Measurements from ENCODE around the gene DPP10.

Gene DPP10

DNA sequence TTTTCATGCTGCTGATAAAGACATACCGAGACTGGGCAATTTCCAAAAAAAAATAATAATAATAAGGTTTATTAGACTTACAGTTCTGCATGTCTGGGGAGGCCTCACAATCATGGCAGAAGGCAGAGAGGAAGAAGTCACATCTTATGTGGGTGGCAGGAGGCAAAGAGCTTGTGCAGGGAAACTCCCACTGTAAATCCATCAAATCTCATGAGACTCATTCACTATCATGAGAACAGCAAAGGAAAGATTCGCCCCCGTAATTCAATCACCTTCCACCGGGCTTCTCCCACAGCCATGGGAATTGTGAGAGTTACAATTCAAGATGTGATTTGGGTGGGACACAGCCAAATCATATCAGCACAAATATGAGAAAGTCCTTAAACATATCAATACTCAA is 1314.8 kb downstream of the DPP10 start:
- TF ChIP-seq, protein P1, sequence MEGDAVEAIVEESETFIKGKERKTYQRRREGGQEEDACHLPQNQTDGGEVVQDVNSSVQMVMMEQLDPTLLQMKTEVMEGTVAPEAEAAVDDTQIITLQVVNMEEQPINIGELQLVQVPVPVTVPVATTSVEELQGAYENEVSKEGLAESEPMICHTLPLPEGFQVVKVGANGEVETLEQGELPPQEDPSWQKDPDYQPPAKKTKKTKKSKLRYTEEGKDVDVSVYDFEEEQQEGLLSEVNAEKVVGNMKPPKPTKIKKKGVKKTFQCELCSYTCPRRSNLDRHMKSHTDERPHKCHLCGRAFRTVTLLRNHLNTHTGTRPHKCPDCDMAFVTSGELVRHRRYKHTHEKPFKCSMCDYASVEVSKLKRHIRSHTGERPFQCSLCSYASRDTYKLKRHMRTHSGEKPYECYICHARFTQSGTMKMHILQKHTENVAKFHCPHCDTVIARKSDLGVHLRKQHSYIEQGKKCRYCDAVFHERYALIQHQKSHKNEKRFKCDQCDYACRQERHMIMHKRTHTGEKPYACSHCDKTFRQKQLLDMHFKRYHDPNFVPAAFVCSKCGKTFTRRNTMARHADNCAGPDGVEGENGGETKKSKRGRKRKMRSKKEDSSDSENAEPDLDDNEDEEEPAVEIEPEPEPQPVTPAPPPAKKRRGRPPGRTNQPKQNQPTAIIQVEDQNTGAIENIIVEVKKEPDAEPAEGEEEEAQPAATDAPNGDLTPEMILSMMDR (IDR thresholded peaks at IDR 0.05; ENCODE audit: low read length, missing control alignments), result no peak
- DNase-seq (ENCODE audit: low read depth), result no peak
- H3K4me3 ChIP-seq (replicated peaks; ENCODE audit: low read depth, low read length), result no peak overlapping the region

DNA sequence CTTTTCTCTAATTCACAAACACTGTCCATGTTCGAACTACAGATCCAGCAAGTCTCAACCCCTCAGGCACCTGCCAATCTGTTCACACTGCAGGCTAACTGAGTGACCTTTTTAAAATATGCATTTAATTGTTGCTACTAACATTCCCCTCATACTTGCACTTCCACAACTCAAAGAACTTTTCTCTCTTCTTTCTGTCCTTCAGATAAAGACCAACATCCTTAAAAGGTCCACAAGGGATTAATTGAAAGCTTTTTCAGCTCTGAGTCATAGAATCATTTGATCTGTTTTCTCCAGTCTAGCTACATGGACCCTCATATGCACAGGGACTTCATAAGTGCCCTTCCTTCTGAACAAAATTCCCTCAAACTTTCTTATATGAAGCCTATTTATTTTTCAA is 1321.2 kb downstream of the DPP10 start:
- no peak for DNase-seq (ENCODE audit: low read depth)
- TF ChIP-seq, protein P1 (IDR thresholded peaks at IDR 0.05; ENCODE audit: low read length, missing control alignments), result no peak
- H3K4me3 ChIP-seq (replicated peaks; ENCODE audit: low read depth, low read length), result no peak overlapping the region

DNA sequence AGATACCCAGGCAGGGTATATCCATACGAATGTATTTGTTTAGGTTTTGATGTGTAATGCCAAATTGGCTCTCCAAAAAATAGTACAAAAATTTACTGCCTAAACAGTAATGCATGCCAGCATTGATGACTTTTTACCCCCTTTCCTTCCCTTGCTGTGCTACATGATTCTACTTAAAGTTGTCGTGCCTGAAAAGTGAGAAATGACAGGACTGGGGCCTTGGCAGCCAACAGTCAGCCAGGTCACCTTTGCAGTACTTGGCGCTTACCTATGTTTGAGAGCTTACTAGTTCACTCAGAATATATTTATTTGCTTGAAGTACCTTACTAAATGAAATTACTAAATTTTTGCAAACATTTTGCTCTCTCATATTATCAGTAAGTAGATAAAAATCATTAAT is 1329.1 kb downstream of the DPP10 start:
- no peak for DNase-seq (ENCODE audit: low read depth)
- TF ChIP-seq, protein P1 (IDR thresholded peaks at IDR 0.05; ENCODE audit: low read length, missing control alignments), result no peak
- no peak overlapping the region for H3K4me3 ChIP-seq (replicated peaks; ENCODE audit: low read depth, low read length)

DNA sequence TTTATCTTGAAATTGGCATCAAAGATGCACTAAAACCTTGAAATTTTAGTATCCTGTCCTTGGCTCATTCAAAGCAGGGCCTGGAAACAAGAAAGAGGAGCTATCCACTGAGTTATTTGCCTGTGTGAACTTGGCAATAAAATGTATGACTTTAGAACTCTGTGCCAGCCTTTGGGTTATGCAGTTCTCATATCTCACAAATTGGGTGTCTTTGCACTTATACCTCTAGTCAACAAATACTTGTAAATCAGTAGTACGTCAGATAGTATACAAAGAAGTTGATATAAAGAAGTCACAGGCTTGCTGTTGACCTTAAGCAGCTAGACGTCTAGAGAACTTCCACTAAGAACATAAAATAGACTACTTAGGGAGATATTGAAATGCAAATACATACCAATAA is 1331.9 kb downstream of the DPP10 start:
- DNase-seq (ENCODE audit: low read depth), result no peak
- H3K4me3 ChIP-seq (replicated peaks; ENCODE audit: low read depth, low read length), result no peak overlapping the region
- TF ChIP-seq, protein P1 (IDR thresholded peaks at IDR 0.05; ENCODE audit: low read length, missing control alignments), result no peak

DNA sequence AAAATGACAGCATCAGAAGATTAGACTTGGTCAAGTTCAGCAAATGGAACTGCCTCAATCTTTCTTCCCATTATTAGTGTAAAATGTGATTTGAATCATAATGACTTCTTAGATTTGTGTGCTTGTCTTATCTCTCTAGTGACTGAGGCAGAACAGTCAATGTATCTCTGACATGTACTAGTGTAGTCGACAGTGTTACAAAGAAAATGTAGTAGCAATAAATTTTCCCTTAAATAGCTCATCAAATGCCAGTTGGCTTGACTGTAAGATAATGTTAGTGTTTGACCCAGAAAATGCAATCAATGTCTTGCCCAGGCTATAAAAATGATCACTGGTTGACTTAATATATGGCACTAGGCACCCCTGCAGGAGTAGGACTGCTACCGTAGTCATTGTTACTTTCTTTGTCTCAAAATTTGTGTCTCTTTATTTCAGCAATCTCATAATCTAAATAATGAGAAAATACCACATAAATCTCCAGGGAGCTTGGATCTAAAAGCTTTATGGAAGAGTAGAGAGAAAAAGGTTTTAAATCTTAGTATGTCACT is 1336.7 kb downstream of the DPP10 start:
- TF ChIP-seq, protein P1 (IDR thresholded peaks at IDR 0.05; ENCODE audit: low read length, missing control alignments), result no peak
- H3K4me3 ChIP-seq (replicated peaks; ENCODE audit: low read depth, low read length), result no peak overlapping the region
- DNase-seq (ENCODE audit: low read depth), result no peak

DNA sequence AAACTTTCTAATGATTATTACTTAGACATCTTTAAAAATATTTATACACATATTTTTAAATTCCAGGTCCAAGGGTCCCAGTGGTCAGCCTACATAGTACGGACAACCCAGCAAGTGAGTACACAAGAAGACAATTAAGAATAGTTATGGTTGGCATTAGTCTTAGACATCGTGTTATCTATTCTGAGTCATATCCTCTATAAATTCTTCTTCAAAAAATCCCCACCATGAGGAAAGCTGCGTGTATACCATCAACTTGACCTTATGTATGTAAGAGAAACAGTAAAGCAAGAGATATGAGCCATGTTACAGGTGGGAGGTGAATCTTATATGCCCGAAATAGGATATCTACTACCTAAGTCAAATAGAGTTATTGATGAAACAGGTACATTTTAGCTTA is 1339.8 kb downstream of the DPP10 start:
- TF ChIP-seq, protein P1 (IDR thresholded peaks at IDR 0.05; ENCODE audit: low read length, missing control alignments), result no peak
- no peak for DNase-seq (ENCODE audit: low read depth)
- H3K4me3 ChIP-seq (replicated peaks; ENCODE audit: low read depth, low read length), result no peak overlapping the region

DNA sequence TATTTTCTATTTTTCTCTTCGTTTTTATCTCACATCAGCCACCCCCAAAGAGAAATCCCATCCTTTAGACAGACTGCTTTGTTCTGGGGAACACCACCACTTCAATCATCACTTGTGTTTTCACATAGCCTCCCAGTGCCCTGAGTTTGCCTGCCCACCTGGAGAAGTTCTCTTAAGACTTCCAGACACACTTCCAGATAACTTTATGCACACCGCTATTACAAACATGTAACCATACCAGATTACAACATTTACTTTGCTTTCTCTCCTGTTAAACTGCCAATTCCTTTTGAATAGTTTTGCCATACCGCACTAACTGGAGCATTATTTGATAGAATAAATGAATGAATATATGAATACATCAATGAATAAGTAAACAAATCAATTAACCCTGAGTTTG is 1353.6 kb downstream of the DPP10 start:
- no peak for DNase-seq (ENCODE audit: low read depth)
- no peak overlapping the region for H3K4me3 ChIP-seq (replicated peaks; ENCODE audit: low read depth, low read length)
- TF ChIP-seq, protein P1 (IDR thresholded peaks at IDR 0.05; ENCODE audit: low read length, missing control alignments), result no peak
